WI38 (cell line): Measurements from ENCODE around the gene C1orf21.

ENCODE experiments used
- H3K4me3 ChIP-seq: 2 replicates; pipeline ENCODE4 v1.5.1; 2011; ENCODE audit warnings: low read depth, mild to moderate bottlenecking, control low read depth, low read length
- CTCF ChIP-seq: IDR thresholded peaks from 2 replicates; pipeline ENCODE4 v1.5.1; 2012; ENCODE audit warnings: low read depth, mild to moderate bottlenecking, control low read depth, low read length

The C1orf21 gene

GRCh38 chr1:184641894-184642293 lies 255.1 kb downstream of the C1orf21 start:
- no peak for TF ChIP-seq CTCF
- H3K4me3 ChIP-seq = no peak overlapping the region

GRCh38 chr1:184643661-184644060 lies 256.8 kb downstream of the C1orf21 start:
- TF ChIP-seq CTCF = no peak

GRCh38 chr1:184644771-184645170 lies 257.9 kb downstream of the C1orf21 start:
- no peak overlapping the region for H3K4me3 ChIP-seq
- no peak for TF ChIP-seq CTCF

More at GRCh38 chr1:184643661-184644060, 256.8 kb downstream of the C1orf21 start:
- H3K4me3 ChIP-seq = no peak overlapping the region

- TF ChIP-seq CTCF = no peak
Measured at GRCh38 chr1:184646178-184646701, 259.4 kb downstream of the C1orf21 start.

GRCh38 chr1:184646824-184647223 lies 260.0 kb downstream of the C1orf21 start:
- no peak for TF ChIP-seq CTCF

More at GRCh38 chr1:184646178-184646701, 259.4 kb downstream of the C1orf21 start:
- H3K4me3 ChIP-seq = no peak overlapping the region

GRCh38 chr1:184647471-184647870 lies 260.6 kb downstream of the C1orf21 start:
- no peak overlapping the region for H3K4me3 ChIP-seq
- no peak for TF ChIP-seq CTCF

More at GRCh38 chr1:184646824-184647223, 260.0 kb downstream of the C1orf21 start:
- H3K4me3 ChIP-seq = no peak overlapping the region

- no peak overlapping the region for H3K4me3 ChIP-seq
- no peak for TF ChIP-seq CTCF
Measured at GRCh38 chr1:184648160-184648855, 261.5 kb downstream of the C1orf21 start.
